HEK293 (cell line): ENCODE results near the gene SLC37A4.

Experiments
- CTCF ChIA-PET: fragments of 350-600 bp; formaldehyde crosslinking; extraction: SDS; loops from one replicate; lab custom pipeline; 2021; ENCODE audit warnings: antibody characterized with exemption; lab: Yijun Ruan, JAX
- POLR2A ChIA-PET: fragments of 300-600 bp; formaldehyde crosslinking; extraction: SDS; loops from one replicate; lab custom pipeline; 2020; ENCODE audit warnings: antibody characterized with exemption, inconsistent platforms; lab: Yijun Ruan, JAX
- H3K27ac ChIP-seq: fragments of 200-500 bp; sonication (Bioruptor generic); 2 replicates; pipeline ENCODE4 v1.5.1; 2014; ENCODE audit warnings: low read depth, low read length, control low read depth, inconsistent platforms; ENCODE audit errors: extremely low read depth
- H3K36me3 ChIP-seq, 2 experiments: fragments of 200-500 bp in 1 of 2; sonication (Bioruptor generic) in 1 of 2; 1 replicate in 1 of 2; 2 replicates in 1 of 2; pipeline ENCODE4 v1.5.1; 2014 to 2017; ENCODE audit warnings: inconsistent platforms in 2 of 2, low read length in 2 of 2; ENCODE audit not compliant: control insufficient read depth in 2 of 2, insufficient read depth in 1 of 2
- H3K4me1 ChIP-seq: fragments of 200-500 bp; sonication (Bioruptor generic); 2 replicates; pipeline ENCODE4 v1.5.1; 2014; ENCODE audit warnings: mild to moderate bottlenecking, low read length, inconsistent platforms; ENCODE audit not compliant: control insufficient read depth, insufficient read depth
- H3K4me3 ChIP-seq: 2 replicates; pipeline ENCODE4 v1.5.1; 2011; ENCODE audit warnings: low read depth, mild to moderate bottlenecking, control low read depth, low read length, moderate library complexity
- H3K9me3 ChIP-seq: fragments of 200-500 bp; sonication (Bioruptor generic); 2 replicates; pipeline ENCODE4 v1.5.1; 2014; ENCODE audit warnings: low read depth, low read length, inconsistent platforms; ENCODE audit not compliant: control insufficient read depth, insufficient read depth
- BCL11A ChIP-seq: fragments of 450-650 bp; formaldehyde crosslinking; IDR thresholded peaks from 2 replicates; pipeline ENCODE4 v1.5.1; 2016; ENCODE audit warnings: low read depth, missing biosample characterization, missing genetic modification characterization
- CTCF ChIP-seq: fragments of 450-650 bp; formaldehyde crosslinking; IDR thresholded peaks from 2 replicates; pipeline ENCODE4 v1.5.1; 2016; ENCODE audit warnings: missing biosample characterization, missing genetic modification characterization
- HOXA7 ChIP-seq: sonication (generic); formaldehyde crosslinking; IDR thresholded peaks from 2 replicates; pipeline ENCODE4 v1.8.1; 2022; ENCODE audit warnings: missing genetic modification reagents, borderline replicate concordance
- SP7 ChIP-seq: fragments of 450-650 bp; formaldehyde crosslinking; IDR thresholded peaks from 2 replicates; pipeline ENCODE4 v1.5.1; 2016; ENCODE audit warnings: missing biosample characterization, missing genetic modification characterization
- TCF7L2 ChIP-seq: IDR thresholded peaks from 2 replicates; pipeline ENCODE4 v1.6.1; 2011; ENCODE audit warnings: low read depth, mild to moderate bottlenecking, inconsistent platforms, low read length, moderate library complexity, borderline replicate concordance
- TRIM28 ChIP-seq: IDR thresholded peaks from 2 replicates; pipeline ENCODE4 v1.6.1; 2011; ENCODE audit warnings: low read length, control low read depth, borderline replicate concordance
- ZBTB11 ChIP-seq: fragments of 450-650 bp; formaldehyde crosslinking; conservative IDR thresholded peaks from 2 replicates; pipeline ENCODE4 v1.5.1; 2016; ENCODE audit warnings: low read depth, missing biosample characterization, missing genetic modification characterization
- ZBTB20 ChIP-seq: fragments of 450-650 bp; formaldehyde crosslinking; IDR thresholded peaks from 2 replicates; pipeline ENCODE4 v1.5.1; 2016; ENCODE audit warnings: missing biosample characterization, missing genetic modification characterization
- ZFP41 ChIP-seq: fragments of 450-650 bp; formaldehyde crosslinking; IDR thresholded peaks from 2 replicates; pipeline ENCODE4 v1.5.1; 2016; ENCODE audit warnings: missing biosample characterization, missing genetic modification characterization, borderline replicate concordance
- ZIC2 ChIP-seq: fragments of 450-650 bp; formaldehyde crosslinking; IDR thresholded peaks from 2 replicates; pipeline ENCODE4 v1.5.1; 2016; ENCODE audit warnings: missing biosample characterization, missing genetic modification characterization
- ZNF114 ChIP-seq: fragments of 450-650 bp; formaldehyde crosslinking; IDR thresholded peaks from 2 replicates; pipeline ENCODE4 v1.5.0; 2017; ENCODE audit warnings: missing biosample characterization, missing genetic modification characterization
- ZNF155 ChIP-seq: fragments of 450-650 bp; formaldehyde crosslinking; IDR thresholded peaks from 2 replicates; pipeline ENCODE4 v1.5.1; 2016; ENCODE audit warnings: missing biosample characterization, missing genetic modification characterization
- ZNF280D ChIP-seq: fragments of 450-650 bp; formaldehyde crosslinking; IDR thresholded peaks from 2 replicates; pipeline ENCODE4 v1.5.1; 2016; ENCODE audit warnings: missing biosample characterization, missing genetic modification characterization
- ZNF362 ChIP-seq: fragments of 450-650 bp; formaldehyde crosslinking; IDR thresholded peaks from 2 replicates; pipeline ENCODE4 v1.5.1; 2016; ENCODE audit warnings: missing biosample characterization, missing genetic modification characterization
- ZNF514 ChIP-seq: fragments of 450-650 bp; formaldehyde crosslinking; IDR thresholded peaks from 2 replicates; pipeline ENCODE4 v1.5.1; 2016; ENCODE audit warnings: missing biosample characterization, missing genetic modification characterization
- ZNF670 ChIP-seq: fragments of 450-650 bp; formaldehyde crosslinking; IDR thresholded peaks from 2 replicates; pipeline ENCODE4 v1.5.1; 2016; ENCODE audit warnings: missing biosample characterization, missing genetic modification characterization, low read depth
- ZNF692 ChIP-seq: fragments of 450-650 bp; formaldehyde crosslinking; IDR thresholded peaks from 2 replicates; pipeline ENCODE4 v1.5.1; 2016; ENCODE audit warnings: missing biosample characterization, missing genetic modification characterization
- ZNF704 ChIP-seq: fragments of 450-650 bp; formaldehyde crosslinking; IDR thresholded peaks from 2 replicates; pipeline ENCODE4 v1.5.1; 2016; ENCODE audit warnings: missing biosample characterization, missing genetic modification characterization
- ZNF830 ChIP-seq: fragments of 450-650 bp; IDR thresholded peaks from 2 replicates; pipeline ENCODE4 v1.5.0; 2018; ENCODE audit warnings: missing biosample characterization, missing genetic modification characterization, low read depth, mild to moderate bottlenecking, moderate library complexity
- ZSCAN30 ChIP-seq: fragments of 450-650 bp; IDR thresholded peaks from 2 replicates; pipeline ENCODE4 v1.5.1; 2018; ENCODE audit warnings: missing biosample characterization, mild to moderate bottlenecking, missing genetic modification characterization, moderate library complexity
- TF ChIP-seq, protein P1 (sequence below): fragments of 450-650 bp; formaldehyde crosslinking; IDR thresholded peaks from 2 replicates; pipeline ENCODE4 v1.5.1; 2016; ENCODE audit warnings: missing biosample characterization, missing genetic modification characterization

The SLC37A4 gene

DNA sequence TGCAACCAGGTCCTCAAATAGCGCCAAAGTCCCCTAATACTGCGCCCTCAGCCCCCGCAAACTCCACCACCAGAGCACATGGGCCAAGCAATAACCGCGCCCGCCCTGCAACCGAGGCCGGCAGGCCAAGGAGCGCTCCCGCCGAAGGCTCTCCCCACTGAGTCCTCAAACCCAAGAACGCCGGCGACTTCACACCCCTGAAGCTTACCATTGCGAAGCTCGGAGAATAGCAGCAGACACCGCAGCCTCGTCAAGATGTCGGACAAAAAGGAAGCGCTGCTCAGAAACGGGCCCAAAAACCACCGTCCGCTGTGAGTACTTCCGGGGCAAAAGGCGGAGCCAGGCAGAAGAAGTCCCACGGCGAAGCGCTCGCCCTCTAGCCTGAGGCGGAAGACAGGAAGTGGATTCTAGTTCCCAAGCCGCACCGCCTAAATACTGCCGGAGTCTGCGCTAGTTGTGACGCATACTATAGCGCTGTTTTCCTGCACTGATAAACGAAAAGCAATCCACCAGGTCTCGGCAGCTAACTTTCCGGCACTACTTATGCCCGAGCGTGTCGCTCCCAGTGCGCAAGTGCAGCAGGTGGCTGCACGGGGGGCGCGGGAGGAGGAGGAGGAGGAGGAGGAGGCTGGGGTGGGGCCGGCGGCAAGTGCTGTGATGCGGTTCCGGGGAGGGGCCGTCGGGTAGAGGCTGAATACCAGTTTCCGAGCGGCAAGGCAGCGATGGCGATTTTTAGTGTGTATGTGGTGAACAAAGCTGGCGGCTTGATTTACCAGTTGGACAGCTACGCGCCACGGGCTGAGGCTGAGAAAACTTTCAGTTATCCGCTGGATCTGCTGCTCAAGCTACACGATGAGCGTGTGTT, 12.4 kb downstream of the SLC37A4 start, which contains the start of the genes RPS25 and TRAPPC4:
Gene RPS25 (minus strand): TSS at position 270 of the 865 bp plus-strand sequence. CDS start 59 bp downstream, at position 211.
Gene TRAPPC4 (plus strand): TSS at position 693 of the 865 bp plus-strand sequence. CDS start 30 bp downstream, at position 723.
- H3K4me1 ChIP-seq: no peaks in the 10 kb centered on the region
- peaks cover 12 to 67% of the 10 kb centered on the region in 2 experiments; a peak in 2 of 3 replicates for H3K36me3 ChIP-seq
- CTCF ChIA-PET: interaction anchor here (0.6 to 1.7 kb wide), 8 partner anchors 9 to 305 kb away, joined by 3 to 8 read pairs (median 4); partner anchors contain the start of genes CENATAC, DPAGT1 and SLC37A4
- POLR2A ChIA-PET: interaction anchor here (0.6 to 2.9 kb wide), 11 partner anchors 10 to 226 kb away, joined by 3 to 13 read pairs (median 5); partner anchors contain the start of genes CENATAC, DPAGT1, HMBS and HYOU1
- H3K9me3 ChIP-seq: no peaks in the 10 kb centered on the region
- H3K27ac ChIP-seq: peak within 1 kb of the TSS; percentile 79
- H3K4me3 ChIP-seq: peak within 1 kb of the TSS; percentile 63
- TF ChIP-seq ZNF514 (tag by site-specific recombination): no peak
- TF ChIP-seq ZNF114 (tag by site-specific recombination): no peak
- TF ChIP-seq ZIC2 (tag by site-specific recombination): peak; percentile 44; the same call in 1 of the 2 replicates
- no peak for TF ChIP-seq ZNF280D
- no peak for TF ChIP-seq HOXA7 (CRISPR knock-in tag)
- no peak for TF ChIP-seq ZNF670 (tag by site-specific recombination)
- TF ChIP-seq BCL11A (tag by site-specific recombination): no peak
- no peak for TF ChIP-seq ZBTB20 (tag by site-specific recombination)
- TF ChIP-seq SP7: peak; percentile 43; the same call in 1 of the 2 replicates
- TF ChIP-seq ZNF704 (tag by site-specific recombination): no peak
- no peak for TF ChIP-seq CTCF (tag by site-specific recombination)
- TF ChIP-seq ZFP41 (tag by site-specific recombination): no peak
- TF ChIP-seq ZNF362 (tag by site-specific recombination): no peak
- TF ChIP-seq ZNF155 (tag by site-specific recombination): no peak
- TF ChIP-seq TCF7L2: no peak
- no peak for TF ChIP-seq ZNF830 (tag by site-specific recombination)
- TF ChIP-seq, protein P1, sequence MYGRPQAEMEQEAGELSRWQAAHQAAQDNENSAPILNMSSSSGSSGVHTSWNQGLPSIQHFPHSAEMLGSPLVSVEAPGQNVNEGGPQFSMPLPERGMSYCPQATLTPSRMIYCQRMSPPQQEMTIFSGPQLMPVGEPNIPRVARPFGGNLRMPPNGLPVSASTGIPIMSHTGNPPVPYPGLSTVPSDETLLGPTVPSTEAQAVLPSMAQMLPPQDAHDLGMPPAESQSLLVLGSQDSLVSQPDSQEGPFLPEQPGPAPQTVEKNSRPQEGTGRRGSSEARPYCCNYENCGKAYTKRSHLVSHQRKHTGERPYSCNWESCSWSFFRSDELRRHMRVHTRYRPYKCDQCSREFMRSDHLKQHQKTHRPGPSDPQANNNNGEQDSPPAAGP: peak; percentile 28
- no peak for TF ChIP-seq ZSCAN30 (tag by site-specific recombination)
- TF ChIP-seq TRIM28: peak; percentile 74; the same call in 1 of the 2 replicates
- peak; percentile 53; the same call in 1 of the 2 replicates for TF ChIP-seq ZNF692
- peak; percentile 98 for TF ChIP-seq ZBTB11 (tag by site-specific recombination)
